NCI-H2107 treated with DMSO at 0.1 percent for 48 hours (cell line): ENCODE data around the gene TOMM20L.
"Not testable (repeated sequence)": the region's sequence is repeated elsewhere in the genome, so short reads cannot be mapped to it uniquely, and the experiment has no call there.

Source experiments
- DNase-seq: peaks from one replicate; lab custom pipeline; 2025; ENCODE audit not compliant: unreplicated experiment; lab: John Stamatoyannopoulos, UW

The TOMM20L gene

GRCh38 chr14:58395812-58396788 lies at the start of gene TOMM20L:
Gene TOMM20L, plus strand, starts transcription at chr14:58395930. Its CDS starts 28 bp downstream, at chr14:58395958.
- DNase-seq: peak; percentile 31

- DNase-seq: no peak
Observed at GRCh38 chr14:58353516-58354299, 42.0 kb upstream of the TOMM20L start.

GRCh38 chr14:58354808-58355207 lies 40.9 kb upstream of the TOMM20L start:
- DNase-seq: no peak

GRCh38 chr14:58356268-58356667 lies 39.5 kb upstream of the TOMM20L start:
- DNase-seq: no peak

- not testable (repeated sequence) for DNase-seq
Observed at GRCh38 chr14:58362272-58362671, 33.5 kb upstream of the TOMM20L start.

GRCh38 chr14:58362798-58363412 lies 32.8 kb upstream of the TOMM20L start:
- peak; percentile 44 for DNase-seq

- DNase-seq: no peak
Observed at GRCh38 chr14:58364316-58364715, 31.4 kb upstream of the TOMM20L start.

GRCh38 chr14:58367296-58367695 lies 28.4 kb upstream of the TOMM20L start:
- DNase-seq: no peak

- no peak for DNase-seq
Observed at GRCh38 chr14:58368956-58369355, 26.8 kb upstream of the TOMM20L start.

- no peak for DNase-seq
Observed at GRCh38 chr14:58376791-58377190, 18.9 kb upstream of the TOMM20L start.

- no peak for DNase-seq
Observed at GRCh38 chr14:58390830-58391229, 4.9 kb upstream of the TOMM20L start.

GRCh38 chr14:58395562-58395811 lies 243 bp upstream of the TOMM20L start:
- no peak for DNase-seq

GRCh38 chr14:58397156-58397555 lies 1.4 kb downstream of the TOMM20L start:
- no peak for DNase-seq

- DNase-seq: no peak
Observed at GRCh38 chr14:58398495-58398894, 2.8 kb downstream of the TOMM20L start.

- DNase-seq: no peak
Observed at GRCh38 chr14:58398895-58399294, 3.2 kb downstream of the TOMM20L start.

- DNase-seq: no peak
Observed at GRCh38 chr14:58401587-58401986, 5.9 kb downstream of the TOMM20L start.

GRCh38 chr14:58408681-58409215 lies 13.0 kb downstream of the TOMM20L start:
- DNase-seq: no peak

- DNase-seq: no peak
Observed at GRCh38 chr14:58414845-58415244, 19.1 kb downstream of the TOMM20L start.

- DNase-seq: no peak
Observed at GRCh38 chr14:58415636-58416547, 20.2 kb downstream of the TOMM20L start.

GRCh38 chr14:58416934-58417333 lies 21.2 kb downstream of the TOMM20L start:
- not testable (repeated sequence) for DNase-seq
